ENCODE data around the gene RFX8.

DNA sequence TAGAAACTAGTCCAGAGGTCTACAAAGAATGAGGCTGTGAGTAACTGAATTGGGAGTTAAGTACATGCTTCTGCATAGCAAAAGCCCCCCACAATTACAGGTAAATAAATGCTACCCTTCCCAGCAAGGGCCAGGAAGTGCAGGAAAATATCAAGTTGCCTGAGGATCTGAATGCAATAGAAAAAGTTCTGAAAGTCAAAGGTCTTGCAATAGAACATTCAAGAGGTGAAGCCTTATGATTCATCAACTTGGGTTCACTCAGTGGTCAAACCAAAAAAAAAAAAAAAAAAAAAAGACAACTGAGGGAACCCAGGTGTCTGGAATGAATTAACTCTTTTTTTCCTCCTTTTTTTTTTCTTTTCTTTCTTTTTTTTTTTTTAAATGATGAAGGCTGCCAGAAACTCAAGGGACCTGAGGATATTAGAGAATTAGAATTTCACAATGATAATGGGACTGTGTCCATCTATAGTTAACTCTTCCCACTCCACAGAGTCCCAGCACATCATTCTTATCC is 42.9 kb upstream of the RFX8 start:
- TF ChIP-seq KDM5B (CRISPR knock-in tag; IDR thresholded peaks at IDR 0.05; ENCODE audit: borderline replicate concordance) (no peak), SKI (IDR thresholded peaks at IDR 0.05; ENCODE audit: partially characterized antibody) (no peak), HDAC1 (CRISPR knock-in tag; IDR thresholded peaks at IDR 0.05) (no peak), EP300 (IDR thresholded peaks at IDR 0.05; ENCODE audit: low read depth in 2 of 2, low read length in 2 of 2) (no peak; a peak in 1 of 4 replicates), EP300 (CRISPR knock-in tag; IDR thresholded peaks at IDR 0.05; ENCODE audit: borderline replicate concordance) (no peak), CEBPB (IDR thresholded peaks at IDR 0.05; ENCODE audit: borderline replicate concordance, low read depth, low read length) (no peak), POLR2AphosphoS5 (IDR thresholded peaks at IDR 0.05; ENCODE audit: low read depth, low read length) (no peak), SMC3 (IDR thresholded peaks at IDR 0.05; ENCODE audit: low read length) (no peak), RFX5 (IDR thresholded peaks at IDR 0.05; ENCODE audit: low read depth, low read length) (no peak), JUN (CRISPR knock-in tag; IDR thresholded peaks at IDR 0.05) (no peak), ZNF614 (CRISPR knock-in tag; IDR thresholded peaks at IDR 0.05; ENCODE audit: borderline replicate concordance) (no peak), NFE2 (CRISPR knock-in tag; IDR thresholded peaks at IDR 0.05) (no peak)
- TF ChIP-seq, protein P1, sequence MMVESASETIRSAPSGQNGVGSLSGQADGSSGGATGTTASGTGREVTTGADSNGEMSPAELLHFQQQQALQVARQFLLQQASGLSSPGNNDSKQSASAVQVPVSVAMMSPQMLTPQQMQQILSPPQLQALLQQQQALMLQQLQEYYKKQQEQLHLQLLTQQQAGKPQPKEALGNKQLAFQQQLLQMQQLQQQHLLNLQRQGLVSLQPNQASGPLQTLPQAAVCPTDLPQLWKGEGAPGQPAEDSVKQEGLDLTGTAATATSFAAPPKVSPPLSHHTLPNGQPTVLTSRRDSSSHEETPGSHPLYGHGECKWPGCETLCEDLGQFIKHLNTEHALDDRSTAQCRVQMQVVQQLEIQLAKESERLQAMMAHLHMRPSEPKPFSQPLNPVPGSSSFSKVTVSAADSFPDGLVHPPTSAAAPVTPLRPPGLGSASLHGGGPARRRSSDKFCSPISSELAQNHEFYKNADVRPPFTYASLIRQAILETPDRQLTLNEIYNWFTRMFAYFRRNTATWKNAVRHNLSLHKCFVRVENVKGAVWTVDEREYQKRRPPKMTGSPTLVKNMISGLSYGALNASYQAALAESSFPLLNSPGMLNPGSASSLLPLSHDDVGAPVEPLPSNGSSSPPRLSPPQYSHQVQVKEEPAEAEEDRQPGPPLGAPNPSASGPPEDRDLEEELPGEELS (CRISPR knock-in tag; IDR thresholded peaks at IDR 0.05) = no peak
- TF ChIP-seq, protein P2, sequence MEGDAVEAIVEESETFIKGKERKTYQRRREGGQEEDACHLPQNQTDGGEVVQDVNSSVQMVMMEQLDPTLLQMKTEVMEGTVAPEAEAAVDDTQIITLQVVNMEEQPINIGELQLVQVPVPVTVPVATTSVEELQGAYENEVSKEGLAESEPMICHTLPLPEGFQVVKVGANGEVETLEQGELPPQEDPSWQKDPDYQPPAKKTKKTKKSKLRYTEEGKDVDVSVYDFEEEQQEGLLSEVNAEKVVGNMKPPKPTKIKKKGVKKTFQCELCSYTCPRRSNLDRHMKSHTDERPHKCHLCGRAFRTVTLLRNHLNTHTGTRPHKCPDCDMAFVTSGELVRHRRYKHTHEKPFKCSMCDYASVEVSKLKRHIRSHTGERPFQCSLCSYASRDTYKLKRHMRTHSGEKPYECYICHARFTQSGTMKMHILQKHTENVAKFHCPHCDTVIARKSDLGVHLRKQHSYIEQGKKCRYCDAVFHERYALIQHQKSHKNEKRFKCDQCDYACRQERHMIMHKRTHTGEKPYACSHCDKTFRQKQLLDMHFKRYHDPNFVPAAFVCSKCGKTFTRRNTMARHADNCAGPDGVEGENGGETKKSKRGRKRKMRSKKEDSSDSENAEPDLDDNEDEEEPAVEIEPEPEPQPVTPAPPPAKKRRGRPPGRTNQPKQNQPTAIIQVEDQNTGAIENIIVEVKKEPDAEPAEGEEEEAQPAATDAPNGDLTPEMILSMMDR (CRISPR knock-in tag; IDR thresholded peaks at IDR 0.05) = no peak
